ENCODE results near the gene FAM234B. TPM values are rescaled to one million over a fixed set of nuclear protein-coding genes. Genes with fewer than 3 reads are reported as not detected.

Gene FAM234B
- polyA plus RNA-seq, 3 donors, result 1.6 to 3.2 (median 2.0) TPM

GRCh38 chr12:13008741-13009380, 35.3 kb upstream of the FAM234B start:
- no CpG with 5 or more reads among the region's 5 CpGs for WGBS (ENCODE audit: insufficient coverage)

GRCh38 chr12:13011098-13011497, 33.1 kb upstream of the FAM234B start:
- intact Hi-C loops (cut with micrococcal nuclease), result no loop called here
- no peaks in the 10 kb centered on the region for H3K27me3 ChIP-seq (ENCODE audit: control insufficient read depth in 2 of 2, insufficient read depth in 2 of 2, low read length in 2 of 2)

More at GRCh38 chr12:13008741-13009380, 35.3 kb upstream of the FAM234B start:
- H3K9me3 Mint-ChIP-seq, result peaks cover 0 to 2% (median 0%) of the 10 kb centered on the region in 7 donors
- H3K36me3 Mint-ChIP-seq, result no peaks in the 10 kb centered on the region
- no peak for DNase-seq
- no peak for TF ChIP-seq CTCF (IDR thresholded peaks at IDR 0.05)
- no peak overlapping the region for H3K4me3 Mint-ChIP-seq
- H3K4me2 ChIP-seq (replicated peaks; ENCODE audit: extremely low read depth, low read length, poor library complexity, severe bottlenecking), result no peak overlapping the region
- H3K9ac ChIP-seq (ENCODE audit: insufficient read depth, low read length, poor library complexity, severe bottlenecking), result no peak overlapping the region
- H3K27me3 Mint-ChIP-seq (ENCODE audit: low read depth in 3 of 3), result peaks cover 0 to 3% (median 2%) of the 10 kb centered on the region in 3 donors
- intact Hi-C loops (cut with micrococcal nuclease), result no loop called here
- no peak overlapping the region for H3K27ac Mint-ChIP-seq
- H3K4me1 Mint-ChIP-seq, result peaks cover 9% of the 10 kb centered on the region
- no peaks in the 10 kb centered on the region for H3K79me2 ChIP-seq (ENCODE audit: insufficient read depth, low read length)
- H3K4me1 ChIP-seq (ENCODE audit: control insufficient read depth in 1 of 2, insufficient read depth in 2 of 2, low read length in 2 of 2), result no peaks in the 10 kb centered on the region
- H3K36me3 ChIP-seq (replicated peaks in 1 of 2; ENCODE audit: control insufficient read depth in 1 of 2, insufficient read depth in 2 of 2, low read length in 2 of 2), result no peaks in the 10 kb centered on the region
- no peaks in the 10 kb centered on the region for H3K9me3 ChIP-seq (replicated peaks in 1 of 2; ENCODE audit: control insufficient read depth in 1 of 2, insufficient read depth in 1 of 2, low read length in 2 of 2)
- no peak overlapping the region for H3K4me3 ChIP-seq (replicated peaks in 1 of 3; ENCODE audit: low read depth in 2 of 3, low read length in 3 of 3)
- H4K20me1 ChIP-seq (ENCODE audit: insufficient read depth, low read length), result no peaks in the 10 kb centered on the region
- no peaks in the 10 kb centered on the region for H3K27me3 ChIP-seq (ENCODE audit: control insufficient read depth in 2 of 2, insufficient read depth in 2 of 2, low read length in 2 of 2)
- no peak overlapping the region for H3K27ac ChIP-seq (ENCODE audit: low read depth in 1 of 2, low read length in 2 of 2)
- H2AFZ ChIP-seq (ENCODE audit: insufficient read depth, low read depth, low read length, poor library complexity, severe bottlenecking), result no peak overlapping the region

More at GRCh38 chr12:13011098-13011497, 33.1 kb upstream of the FAM234B start:
- no peaks in the 10 kb centered on the region for H4K20me1 ChIP-seq (ENCODE audit: insufficient read depth, low read length)
- no peak overlapping the region for H3K4me3 ChIP-seq (replicated peaks in 1 of 3; ENCODE audit: low read depth in 2 of 3, low read length in 3 of 3)
- no peak overlapping the region for H3K4me2 ChIP-seq (replicated peaks; ENCODE audit: extremely low read depth, low read length, poor library complexity, severe bottlenecking)
- Mint-ChIP-seq H3K36me3 (no peaks in the 10 kb centered on the region), H3K27ac (no peak overlapping the region), H3K27me3 (ENCODE audit: low read depth in 3 of 3) (peaks cover 0 to 3% (median 1%) of the 10 kb centered on the region in 3 donors), H3K4me3 (no peak overlapping the region), H3K4me1 (no peaks in the 10 kb centered on the region), H3K9me3 (peaks cover 0 to 2% (median 0%) of the 10 kb centered on the region in 7 donors)
- H3K27ac ChIP-seq (ENCODE audit: low read depth in 1 of 2, low read length in 2 of 2), result no peak overlapping the region
- no peaks in the 10 kb centered on the region for H3K4me1 ChIP-seq (ENCODE audit: control insufficient read depth in 1 of 2, insufficient read depth in 2 of 2, low read length in 2 of 2)
- WGBS (ENCODE audit: insufficient coverage), result 100% methylated on average over 5 of the region's 6 CpGs
- H3K36me3 ChIP-seq (replicated peaks in 1 of 2; ENCODE audit: control insufficient read depth in 1 of 2, insufficient read depth in 2 of 2, low read length in 2 of 2), result no peaks in the 10 kb centered on the region
- no peak overlapping the region for H2AFZ ChIP-seq (ENCODE audit: insufficient read depth, low read depth, low read length, poor library complexity, severe bottlenecking)
- no peak overlapping the region for H3K9ac ChIP-seq (ENCODE audit: insufficient read depth, low read length, poor library complexity, severe bottlenecking)
- no peaks in the 10 kb centered on the region for H3K9me3 ChIP-seq (replicated peaks in 1 of 2; ENCODE audit: control insufficient read depth in 1 of 2, insufficient read depth in 1 of 2, low read length in 2 of 2)
- no peak for DNase-seq
- no peak for TF ChIP-seq CTCF (IDR thresholded peaks at IDR 0.05)
- H3K79me2 ChIP-seq (ENCODE audit: insufficient read depth, low read length), result no peaks in the 10 kb centered on the region
